SK-MEL-5 (cell line): Measurements from ENCODE around the gene SBDS. TPM values are rescaled to one million over a fixed set of nuclear protein-coding genes. Genes with fewer than 3 reads are reported as not detected.
"Not testable (repeated sequence)": the region's sequence is repeated elsewhere in the genome, so short reads cannot be mapped to it uniquely, and the experiment has no call there.

ENCODE experiments used
- DNase-seq: peaks from one replicate; pipeline ENCODE4 v3.0.0-alpha.2; 2016; ENCODE audit warnings: low read depth, low spot score
- in situ Hi-C: cut with HindIII; loops from 2 replicates; pipeline ENCODE4 v1.10.0; 2016; ENCODE audit warnings: low sequenced_read_pairs, high pct_unique_total_duplicates, low pct_unique_long_range_greater_than_20kb
- polyA plus RNA-seq, 2 experiments: library from polyadenylated mRNA; depleted of rRNA; stranded (reverse); fragments of >200 nt; gene quantifications; 2 replicates each; pipeline ENCODE4 v1.2.3, GENCODE V29; 2015
- total RNA-seq: library from RNA; depleted of rRNA; stranded (reverse); fragments of >200 nt; shearing (Covaris generic); gene quantifications from 2 replicates; pipeline ENCODE4 v1.2.3, GENCODE V29; 2014; rRNA removed

SBDS gene
- 108 and 111 TPM in 2 replicates for total RNA-seq
- polyA plus RNA-seq (2015; cell fraction: cytosol; rRNA removed): 89.6 and 90.5 TPM in 2 replicates
- 30.7 and 38.3 TPM in 2 replicates for polyA plus RNA-seq (2015; cell fraction: nucleus; rRNA removed)

GRCh38 chr7:66995050-66995776, at the start of gene SBDS:
Gene SBDS, minus strand, starts transcription at chr7:66995586. Its CDS starts 169 bp downstream, at chr7:66995417.
- in situ Hi-C loops: not testable (repeated sequence)
- DNase-seq: peak; percentile 100

GRCh38 chr7:67043559-67043930, 48.2 kb upstream of the SBDS start:
- DNase-seq, in situ Hi-C loops: not testable (repeated sequence)

GRCh38 chr7:67042781-67043558, 47.6 kb upstream of the SBDS start:
- in situ Hi-C loops: not testable (repeated sequence)
- DNase-seq: peak; percentile 69

DNA sequence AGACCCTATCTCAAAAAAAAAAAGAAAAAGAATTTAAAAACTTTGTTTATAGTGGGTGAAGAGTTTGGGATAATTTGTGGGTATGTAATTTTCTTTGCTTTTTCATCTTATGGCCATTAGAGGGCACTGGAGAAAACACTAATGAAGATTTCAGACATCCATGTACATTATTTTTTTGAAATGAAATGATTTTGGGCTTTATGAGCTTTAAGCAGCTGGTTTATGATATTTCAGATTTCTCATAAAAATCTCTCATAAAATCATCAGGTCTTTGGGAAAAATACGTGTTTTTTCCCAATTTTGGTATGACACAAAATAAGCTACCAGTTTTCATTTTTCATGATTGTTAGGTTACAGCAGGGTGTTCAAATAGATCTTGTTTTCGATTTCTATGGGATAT, 45.4 kb upstream of the SBDS start:
- DNase-seq, in situ Hi-C loops: not testable (repeated sequence)

DNA sequence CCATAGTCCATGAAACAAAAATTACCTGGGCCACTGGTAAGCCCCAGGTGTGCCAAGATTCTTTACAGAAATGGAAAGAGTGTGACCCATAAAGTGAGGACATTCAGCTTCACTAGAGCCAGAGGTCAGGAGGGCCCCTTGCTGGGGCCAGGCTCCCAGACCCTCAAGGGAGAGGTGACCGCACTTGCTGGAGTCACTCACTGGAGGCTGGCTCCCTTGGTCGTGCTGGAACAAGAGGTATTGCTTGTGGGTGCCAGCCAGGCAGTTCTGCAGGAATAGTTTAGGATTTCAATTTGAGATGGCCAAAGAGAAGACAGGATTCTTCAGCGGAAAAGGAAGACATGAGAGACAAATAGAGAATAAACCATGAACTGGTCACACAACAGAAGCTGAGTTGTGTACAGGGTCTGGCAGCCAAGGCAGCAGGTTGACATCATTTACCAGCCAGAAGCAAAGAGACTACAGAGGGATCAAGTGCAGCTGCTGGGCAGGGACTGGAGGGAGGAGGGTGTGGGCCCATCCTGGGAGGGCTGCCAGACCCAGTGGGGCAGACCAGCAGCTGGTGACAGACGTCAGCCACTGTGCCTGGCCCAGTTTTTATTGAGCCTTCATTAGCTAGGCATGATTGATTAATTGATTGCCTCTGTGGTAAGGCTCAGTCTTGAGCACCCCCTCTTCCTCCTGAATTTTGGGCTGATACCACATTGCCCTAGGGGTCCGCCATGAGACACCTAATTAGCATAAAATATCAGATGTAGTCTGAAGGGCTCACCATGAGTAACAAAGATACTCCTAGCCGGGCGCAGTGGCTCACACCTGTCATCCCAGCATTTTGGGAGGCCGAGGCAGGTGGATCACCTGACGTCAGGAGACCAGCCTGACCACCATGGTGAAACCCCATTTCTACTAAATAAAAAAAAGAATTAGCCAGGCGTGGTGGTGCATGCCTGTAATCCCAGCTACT, 41.3 kb upstream of the SBDS start:
- DNase-seq, in situ Hi-C loops: not testable (repeated sequence)

- DNase-seq: no peak
- in situ Hi-C loops: no loop called here
Observed at GRCh38 chr7:67033251-67033650, 37.9 kb upstream of the SBDS start.

GRCh38 chr7:67031685-67032084, 36.3 kb upstream of the SBDS start:
- DNase-seq, in situ Hi-C loops: not testable (repeated sequence)

DNA sequence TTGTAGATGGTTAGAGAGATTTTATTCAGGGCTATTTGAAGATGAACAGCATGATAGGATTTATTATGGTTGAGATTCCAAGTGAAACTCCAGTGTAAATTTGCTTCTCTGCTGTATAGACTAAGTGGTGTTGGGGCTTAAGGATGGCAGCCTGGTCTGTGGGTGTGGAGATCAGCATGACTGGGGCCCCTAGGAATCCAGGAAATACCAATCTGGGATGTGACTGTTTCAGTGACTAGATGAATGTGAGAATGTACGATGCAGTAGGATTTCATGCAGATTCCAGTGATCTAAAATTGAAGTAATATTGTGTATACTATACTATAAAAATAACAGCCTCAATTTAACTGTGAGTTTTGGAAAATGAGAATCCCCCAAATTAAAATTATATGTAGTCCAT, 30.1 kb upstream of the SBDS start:
- DNase-seq, in situ Hi-C loops: not testable (repeated sequence)

GRCh38 chr7:67022511-67022910, 27.1 kb upstream of the SBDS start:
- DNase-seq: peak; percentile 88
- in situ Hi-C loops: no loop called here

GRCh38 chr7:67021260-67021659, 25.9 kb upstream of the SBDS start:
- DNase-seq: no peak
- in situ Hi-C loops: no loop called here

- in situ Hi-C loops: no loop called here
- DNase-seq: no peak
Observed at GRCh38 chr7:67019562-67020390, 24.4 kb upstream of the SBDS start.

- in situ Hi-C loops: no loop called here
- DNase-seq: no peak
Observed at GRCh38 chr7:67018940-67019339, 23.6 kb upstream of the SBDS start.

DNA sequence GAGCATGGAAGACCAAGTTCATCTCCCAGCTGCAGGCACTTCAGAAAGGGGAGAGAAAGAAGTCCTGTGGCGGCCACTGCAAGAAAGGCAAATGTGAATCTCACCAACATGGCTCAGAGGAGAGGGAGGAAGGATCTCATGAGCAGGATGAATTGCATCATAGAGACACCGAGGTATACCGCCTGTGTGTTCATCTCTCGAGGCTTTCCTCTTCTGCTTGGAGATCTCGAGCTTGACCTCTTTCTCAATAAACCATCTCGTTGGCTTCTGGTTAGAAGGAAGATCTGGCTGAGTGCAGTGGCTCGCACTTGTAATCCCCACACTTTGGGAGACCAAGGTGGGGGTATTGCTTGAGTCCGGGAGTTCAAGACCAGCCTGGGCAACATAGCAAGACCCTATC, 22.6 kb upstream of the SBDS start:
- not testable (repeated sequence) for DNase-seq

DNA sequence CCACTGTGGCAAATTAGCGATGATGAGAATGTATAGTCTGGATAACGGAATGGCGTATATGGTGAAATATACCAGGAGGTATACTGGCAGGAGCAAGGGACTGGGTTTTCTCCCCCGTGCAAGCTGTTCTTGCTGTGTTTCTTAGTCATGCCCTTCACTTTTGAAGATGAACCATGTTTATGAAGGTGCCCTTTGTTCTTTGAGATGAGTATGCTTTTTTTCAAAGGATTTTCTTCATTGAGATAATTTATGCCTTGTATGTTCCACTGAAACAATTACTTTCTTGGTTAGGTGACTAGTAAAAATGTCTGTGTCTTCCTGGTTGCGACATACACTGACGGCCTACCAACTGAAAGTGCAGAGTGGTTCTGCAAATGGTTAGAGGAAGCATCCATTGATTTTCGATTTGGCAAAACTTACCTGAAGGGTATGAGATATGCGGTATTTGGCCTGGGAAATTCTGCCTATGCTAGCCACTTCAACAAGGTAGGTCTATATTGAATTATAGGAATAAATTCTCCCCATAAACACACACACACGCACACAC, 18.8 kb upstream of the SBDS start:
- peak; percentile 78 for DNase-seq
- in situ Hi-C loops: not testable (repeated sequence)

More for the DNA sequence above, 22.6 kb upstream of the SBDS start:
- in situ Hi-C loops: not testable (repeated sequence)

- in situ Hi-C loops: not testable (repeated sequence)
Observed at GRCh38 chr7:67009677-67010076, 14.3 kb upstream of the SBDS start.

GRCh38 chr7:67008260-67008659, 12.9 kb upstream of the SBDS start:
- no peak for DNase-seq
- in situ Hi-C loops: no loop called here

More at GRCh38 chr7:67009677-67010076, 14.3 kb upstream of the SBDS start:
- DNase-seq: not testable (repeated sequence)
